NCI-H146 treated with DMSO at 0.1 percent for 48 hours (cell line): ENCODE measurements around the gene PISD.
"Not testable (repeated sequence)": the region's sequence is repeated elsewhere in the genome, so short reads cannot be mapped to it uniquely, and the experiment has no call there.

Experiments
- DNase-seq: peaks from one replicate; lab custom pipeline; 2025; ENCODE audit not compliant: unreplicated experiment; lab: John Stamatoyannopoulos, UW

PISD gene

DNA sequence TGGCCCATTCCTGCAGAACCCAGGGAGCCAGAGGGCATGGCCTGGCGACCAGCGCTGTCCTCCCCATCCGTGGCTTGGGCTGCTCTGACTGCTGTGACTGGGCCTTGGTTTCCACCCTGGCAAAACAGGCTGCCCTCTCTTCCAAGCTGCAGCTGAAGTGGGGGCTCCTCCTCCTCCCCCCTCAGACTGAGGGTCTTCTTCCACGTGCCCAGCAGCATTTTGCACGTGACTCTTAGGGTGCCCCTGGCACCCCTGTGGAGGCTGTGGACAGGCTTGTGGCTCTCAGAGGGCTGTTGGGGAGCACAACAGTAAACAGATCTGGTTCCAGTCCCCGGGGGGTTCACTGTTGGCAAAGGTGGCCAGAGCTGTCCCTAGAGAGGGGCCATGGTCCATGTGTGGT is 51.4 kb downstream of the PISD start:
- DNase-seq: no peak

DNA sequence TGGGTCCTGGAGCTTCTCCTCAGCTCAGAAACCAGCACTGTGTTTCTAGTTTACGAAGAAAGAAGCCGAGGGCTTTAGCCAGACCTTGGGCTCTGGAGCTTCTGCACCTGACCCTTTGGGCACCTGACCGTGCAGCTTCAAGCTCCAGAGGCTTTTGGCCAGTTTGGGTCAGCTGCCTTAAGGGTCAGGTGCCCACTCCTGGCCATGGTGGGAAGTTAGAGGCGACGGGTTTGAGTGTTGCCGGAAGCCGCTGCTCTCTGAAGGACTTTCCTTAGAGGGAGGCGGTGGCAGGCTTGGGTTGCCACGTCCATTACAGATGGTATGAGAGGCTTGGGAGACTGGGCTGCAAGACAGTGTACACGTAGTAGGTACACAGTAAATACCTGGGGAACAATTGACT is 52.3 kb downstream of the PISD start:
- DNase-seq: no peak

DNA sequence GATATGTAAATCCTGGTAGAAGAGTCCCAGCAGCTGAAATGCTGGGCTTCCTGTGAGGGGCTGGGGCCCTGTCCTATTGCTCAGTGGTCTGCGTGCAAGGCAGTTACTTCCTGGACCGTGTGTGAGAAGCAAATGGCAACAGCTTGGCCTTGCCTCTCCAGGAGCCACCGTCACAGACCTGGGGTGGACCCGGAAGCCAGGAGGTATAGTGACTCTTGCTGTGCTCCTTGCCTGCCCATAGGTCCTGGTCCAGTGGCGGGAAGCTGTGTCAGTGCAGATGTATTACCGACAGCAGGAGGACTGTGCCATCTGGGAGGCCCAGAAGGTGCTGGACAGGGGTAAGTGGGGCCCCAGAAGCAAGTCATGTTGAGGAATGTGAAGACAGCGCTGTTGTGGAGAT is 54.3 kb downstream of the PISD start:
- no peak for DNase-seq

DNA sequence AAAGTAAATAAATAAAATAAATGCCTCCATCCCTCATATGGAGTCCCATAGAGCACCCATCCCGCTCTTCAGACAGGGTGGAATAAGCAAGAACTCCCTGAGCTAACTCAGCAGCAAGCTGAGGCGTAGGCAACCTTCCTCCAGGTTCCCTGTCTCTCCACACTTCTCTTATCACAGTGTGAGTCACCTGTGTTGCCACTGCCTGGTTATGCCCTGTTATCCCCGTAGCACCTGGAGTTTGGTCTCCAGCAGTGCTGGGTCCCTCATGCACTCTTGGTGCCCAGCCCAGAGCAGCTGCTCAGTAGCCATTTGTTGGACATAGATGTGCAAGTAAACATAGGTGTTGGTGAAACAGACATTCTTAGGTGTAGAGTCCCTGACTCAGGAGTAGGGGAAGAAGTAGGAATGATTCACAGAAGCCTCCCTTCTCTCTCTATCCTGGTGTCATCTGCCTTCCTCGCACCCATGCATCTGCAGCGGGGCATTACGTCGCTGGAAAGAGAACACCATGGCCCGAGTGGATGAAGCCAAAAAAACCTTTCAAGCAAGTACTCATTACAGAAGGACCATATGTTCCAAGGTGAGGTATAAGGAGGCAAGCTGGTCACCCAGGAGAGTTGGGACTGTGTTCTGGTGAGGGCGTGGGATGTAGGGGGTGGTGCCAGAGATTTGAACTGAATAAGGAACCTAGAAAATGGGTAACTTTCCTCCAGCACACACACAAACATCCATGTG is 56.0 kb downstream of the PISD start:
- DNase-seq: no peak

DNA sequence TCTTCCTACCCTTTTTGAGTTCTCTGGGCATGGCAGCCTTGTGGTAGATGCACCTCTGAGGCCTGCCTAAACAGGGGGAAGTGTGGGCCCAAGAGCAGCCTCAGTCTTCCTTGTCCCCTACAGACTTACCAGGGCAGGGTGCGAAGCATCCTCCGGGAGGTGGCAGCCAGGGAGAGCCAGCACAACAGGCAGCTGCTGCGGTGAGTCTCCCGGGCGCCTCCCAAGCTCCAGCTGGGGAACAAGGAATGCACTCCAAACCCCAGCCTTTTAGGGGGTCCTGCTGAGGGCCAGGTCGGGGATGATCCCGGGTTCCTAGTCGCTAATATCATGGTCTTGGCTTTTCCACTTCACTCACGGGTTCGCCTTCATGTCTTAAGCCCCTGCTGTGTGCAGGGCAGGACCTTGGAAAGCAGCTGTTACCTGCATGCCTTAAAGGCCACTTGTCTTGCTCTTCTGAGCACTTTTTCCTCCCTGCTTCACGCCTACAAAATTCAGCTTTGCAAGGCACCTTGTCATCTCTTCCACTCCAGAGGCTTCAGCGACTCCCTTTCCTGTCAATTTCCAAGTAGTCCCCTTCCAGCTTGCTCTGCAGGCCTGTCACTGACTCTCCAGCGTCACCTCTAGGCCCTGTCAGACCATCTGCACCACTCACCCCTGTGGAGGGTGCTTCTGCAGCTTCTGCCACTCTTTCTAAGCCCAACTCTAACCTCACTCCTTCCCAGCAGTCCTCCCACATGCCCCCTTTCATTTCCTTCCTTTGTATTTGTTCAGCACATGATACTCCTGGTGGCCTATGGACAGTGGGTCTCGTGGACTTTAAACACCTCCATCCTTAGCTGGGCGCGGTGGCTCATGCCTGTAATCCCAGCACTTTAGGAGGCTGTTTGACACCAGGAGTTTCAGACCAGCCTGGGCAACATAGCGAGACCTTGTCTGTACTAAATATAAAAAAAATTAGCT is 57.0 kb downstream of the PISD start:
- no peak for DNase-seq

DNA sequence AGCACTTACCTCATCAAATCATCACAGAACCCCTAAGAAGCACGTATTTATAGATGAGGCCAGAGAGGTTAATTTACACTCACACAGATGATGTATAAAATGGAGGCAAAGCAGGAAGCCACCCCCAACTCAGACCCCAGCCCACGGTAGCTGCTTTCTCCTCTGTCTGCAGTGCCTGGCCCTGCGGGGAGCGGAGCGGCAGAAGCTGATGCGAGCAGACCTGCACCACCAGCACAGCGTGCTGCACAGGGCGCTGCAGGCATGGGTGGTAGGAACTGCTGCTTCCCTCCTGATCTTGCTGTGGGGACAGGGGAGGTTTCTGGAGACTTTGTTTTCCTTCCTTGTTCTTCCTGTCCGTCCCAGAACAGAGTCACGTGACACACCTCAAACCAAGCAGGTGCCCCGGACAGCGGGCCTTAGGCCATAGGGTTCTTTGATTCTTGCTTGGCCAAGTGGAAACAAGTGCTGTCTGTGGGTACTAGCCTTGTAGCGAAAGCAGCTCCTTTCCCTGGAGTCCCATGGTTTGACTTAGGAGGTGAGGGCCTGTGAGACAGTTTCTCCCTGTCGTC is 57.8 kb downstream of the PISD start:
- DNase-seq: no peak

DNA sequence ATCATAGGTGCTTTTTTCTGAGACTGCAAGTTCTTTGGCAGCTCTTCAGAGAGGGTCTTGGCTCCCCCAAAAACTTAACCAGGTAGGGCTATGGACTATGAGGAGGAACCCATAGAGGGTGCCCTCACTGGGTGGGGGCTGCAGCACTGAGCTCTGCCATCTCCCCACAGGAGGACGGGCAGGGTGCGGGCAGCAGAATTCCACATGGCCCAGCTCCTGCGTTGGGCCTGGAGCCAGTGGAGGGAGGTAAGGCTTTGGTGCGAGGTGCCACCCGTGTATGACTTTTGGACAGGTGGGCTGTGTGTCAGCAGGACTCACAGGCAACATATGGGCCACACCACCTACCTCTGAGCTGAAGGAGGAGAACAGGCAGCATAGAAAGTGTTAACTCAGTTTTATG is 58.4 kb downstream of the PISD start:
- no peak for DNase-seq

DNA sequence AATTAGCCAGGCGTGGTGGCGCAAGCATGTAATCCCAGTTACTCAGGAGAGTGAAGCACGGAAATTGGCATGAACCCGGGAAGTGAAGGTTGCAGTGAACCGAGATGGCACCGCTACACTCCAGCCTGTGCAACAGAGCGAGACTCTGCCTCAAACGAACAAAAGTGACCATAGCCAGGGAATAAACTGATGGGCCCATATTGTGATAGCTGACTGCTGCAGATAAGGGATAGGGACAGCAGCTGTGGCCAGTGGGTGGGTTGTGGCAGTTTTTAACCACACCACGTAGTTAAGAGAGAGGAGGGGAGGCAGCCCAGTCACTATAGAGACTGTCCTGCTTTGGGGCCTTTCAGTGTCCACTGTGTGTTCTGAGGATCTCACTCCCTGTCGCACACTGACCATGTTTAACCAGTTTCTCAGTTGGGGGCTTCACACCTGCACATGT is 58.9 kb downstream of the PISD start:
- DNase-seq: no peak

DNA sequence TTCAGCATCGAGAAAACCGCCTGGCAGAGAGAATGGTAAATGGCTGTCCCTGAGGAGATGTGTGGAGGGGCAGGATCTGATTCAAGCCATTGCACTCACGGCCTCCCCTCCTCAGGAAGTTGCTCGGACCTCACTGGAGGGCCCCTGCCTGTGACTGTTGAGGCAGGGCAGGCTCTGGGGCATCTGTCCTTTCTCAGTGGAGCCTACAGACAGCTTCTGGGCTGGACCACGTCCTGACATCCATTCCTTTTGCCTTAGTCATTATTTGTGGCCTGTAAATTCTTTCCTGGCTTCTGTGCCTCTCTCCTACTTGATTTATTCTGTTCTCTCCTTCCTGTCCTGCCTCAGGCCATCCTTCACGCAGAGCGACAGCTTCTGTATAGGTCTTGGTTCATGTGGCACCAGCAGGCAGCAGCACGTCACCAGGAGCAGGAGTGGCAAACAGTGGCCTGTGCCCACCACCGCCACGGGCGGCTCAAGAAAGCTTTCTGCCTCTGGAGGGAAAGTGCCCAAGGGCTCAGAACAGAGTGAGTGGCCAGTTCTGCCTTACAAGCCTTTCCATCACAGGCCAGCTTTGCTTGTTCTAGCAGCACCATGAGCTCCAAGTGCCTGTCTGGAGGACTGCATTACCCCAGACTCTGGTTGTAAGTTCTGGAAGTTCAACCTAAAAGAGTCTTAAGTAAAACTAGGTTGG is 59.6 kb downstream of the PISD start:
- no peak for DNase-seq

DNA sequence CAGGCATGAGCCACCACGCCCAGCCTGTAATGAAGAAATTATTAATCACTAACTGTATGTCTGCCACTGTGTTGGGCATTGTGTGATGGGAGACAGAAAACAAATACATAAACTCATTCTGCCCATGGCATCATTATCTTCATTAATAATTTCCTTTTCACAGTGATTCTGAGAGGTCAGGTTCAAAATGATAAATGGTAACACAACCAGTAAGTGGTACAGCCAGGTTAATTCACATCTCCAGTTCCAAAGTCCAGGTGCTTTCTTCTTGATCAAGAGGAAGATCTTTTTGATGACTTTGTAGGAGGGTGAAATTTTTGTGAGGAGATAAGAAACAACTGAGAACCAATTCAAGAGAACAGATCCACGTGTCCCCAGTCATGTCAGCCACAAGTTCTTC is 66.7 kb downstream of the PISD start:
- no peak for DNase-seq

DNA sequence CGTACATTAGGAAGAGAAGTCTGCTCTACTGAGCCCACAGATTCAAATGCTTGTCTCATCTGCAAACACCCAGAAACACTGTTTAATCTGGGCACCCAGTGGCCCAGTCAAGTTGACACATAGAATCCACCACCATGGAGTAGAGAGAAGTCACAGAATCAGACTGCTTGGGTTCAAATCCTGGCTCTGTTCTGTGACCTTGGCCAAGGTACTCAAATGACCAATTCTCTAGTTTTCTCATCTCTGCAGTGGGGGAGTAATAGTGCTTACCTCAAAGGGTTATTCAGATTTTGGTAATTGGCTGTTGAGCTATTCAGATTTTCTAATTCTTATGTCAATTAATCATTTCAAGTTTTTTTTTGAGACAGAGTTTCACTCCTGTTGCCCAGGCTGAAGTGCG is 71.9 kb downstream of the PISD start:
- DNase-seq: not testable (repeated sequence)

DNA sequence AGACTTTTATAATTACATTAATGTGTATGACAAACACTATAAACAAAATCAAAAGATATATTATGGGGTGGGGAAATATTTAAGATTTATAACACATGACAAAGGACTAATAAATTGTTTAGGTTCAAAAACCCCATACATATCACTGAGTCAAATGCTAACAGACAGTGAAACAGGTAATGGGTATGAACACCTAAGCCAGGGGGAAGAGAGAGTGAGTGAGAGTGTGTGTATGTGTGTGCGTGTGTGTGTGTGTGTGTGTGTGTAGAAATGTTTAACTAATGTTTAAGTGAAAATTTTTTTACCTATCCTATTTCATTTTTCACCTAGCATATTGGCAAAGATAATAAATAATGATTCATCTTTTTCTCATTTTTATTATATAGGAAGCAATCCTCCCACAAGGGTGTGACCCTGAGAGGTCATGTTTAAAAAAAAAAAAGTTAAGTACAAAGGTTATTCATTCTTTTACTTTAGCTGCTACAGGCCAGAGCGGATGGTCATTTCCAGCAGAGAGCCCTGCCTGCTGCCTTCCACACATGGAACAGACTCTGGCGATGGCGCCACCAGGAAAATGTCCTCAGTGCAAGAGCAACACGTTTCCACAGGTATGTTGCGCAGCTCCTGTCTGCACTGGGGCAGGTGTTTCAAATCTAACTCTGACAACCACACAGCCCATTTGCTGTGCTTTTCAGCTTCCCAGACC is 72.9 kb downstream of the PISD start:
- no peak for DNase-seq

DNA sequence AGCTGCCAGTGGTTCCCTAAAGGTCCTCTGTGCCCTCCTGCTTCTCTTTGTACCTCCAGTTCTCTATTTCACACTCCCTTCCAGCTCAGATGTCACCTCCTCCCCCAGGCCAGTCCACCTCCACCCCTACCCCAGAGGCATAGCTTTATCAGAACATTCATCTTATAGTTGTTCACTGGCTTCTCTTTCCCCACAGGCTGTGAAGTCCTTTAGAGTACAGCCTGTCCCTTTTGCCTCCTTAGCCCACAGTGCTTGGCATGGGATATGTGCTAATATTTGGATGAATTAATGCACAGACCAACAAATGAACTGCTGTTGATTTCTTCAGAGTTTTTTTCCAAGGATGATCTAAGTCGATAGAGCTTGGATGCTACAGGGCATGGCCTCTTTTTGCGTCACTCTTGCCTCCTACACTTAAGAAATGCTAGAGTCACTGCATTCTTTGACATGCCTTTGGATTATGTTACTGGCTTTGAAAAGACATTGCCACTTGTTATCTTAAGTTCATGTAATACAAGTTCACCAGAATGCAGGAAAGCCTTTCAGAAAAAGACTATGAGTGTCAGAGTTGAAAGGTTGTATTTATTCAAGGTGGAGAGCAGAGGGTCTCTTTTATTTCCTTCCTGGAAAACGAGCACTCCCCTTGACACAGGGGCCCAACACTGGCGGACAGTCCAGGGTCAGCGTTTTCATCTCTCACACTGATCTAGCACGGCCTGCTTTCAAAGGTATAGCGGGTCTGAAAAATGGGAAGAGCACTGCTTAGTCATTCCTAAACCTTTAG is 75.7 kb downstream of the PISD start:
- DNase-seq: no peak

DNA sequence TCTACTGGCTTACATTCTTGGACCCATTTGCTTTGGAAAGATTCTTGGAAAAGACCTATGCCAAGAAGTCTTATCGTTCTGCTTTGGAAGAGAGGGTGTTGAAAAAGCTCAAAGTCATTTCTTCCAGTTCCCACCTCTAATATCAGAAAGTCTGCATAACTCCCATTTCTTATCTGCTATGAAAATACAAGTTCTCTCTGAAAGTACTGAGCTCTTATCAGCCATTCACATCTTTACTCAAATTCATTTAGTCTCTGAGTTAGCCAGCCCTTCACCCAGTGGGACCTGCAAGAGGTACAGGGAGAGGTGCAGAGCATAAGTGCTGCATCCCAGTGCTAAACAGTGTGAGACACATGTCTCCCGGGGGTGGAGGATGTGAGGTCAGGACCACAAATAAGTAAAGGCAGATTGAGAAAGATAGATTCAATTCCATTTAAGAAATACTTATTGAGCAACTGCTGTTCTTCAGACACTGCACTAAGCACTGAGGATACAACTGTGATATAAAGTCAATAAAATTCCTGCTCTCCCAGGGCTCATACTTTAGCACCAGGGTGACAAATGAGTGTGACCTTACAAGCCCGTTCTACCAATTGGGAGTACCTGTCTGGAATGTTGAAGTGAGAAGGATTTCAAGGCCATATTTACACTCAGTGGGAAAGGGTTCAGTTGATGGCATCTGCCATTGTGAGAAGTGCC is 76.7 kb downstream of the PISD start:
- DNase-seq: no peak

DNA sequence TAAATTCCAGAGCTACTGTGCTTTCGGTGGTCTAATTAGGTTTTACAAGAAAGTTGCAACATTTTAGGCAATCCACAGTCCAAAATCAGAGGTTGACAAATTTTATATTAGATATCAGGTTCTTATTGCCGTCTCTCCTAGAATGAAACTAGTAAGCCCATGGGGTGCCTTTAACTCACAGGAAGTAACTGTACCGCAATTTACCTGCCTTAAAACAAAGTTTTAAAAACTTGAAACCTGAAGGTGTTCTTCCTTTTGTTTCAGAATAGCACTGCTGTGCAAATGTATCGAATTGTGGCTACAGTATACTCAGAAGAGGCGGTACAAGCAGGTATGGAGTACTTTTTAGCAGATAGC is 77.2 kb downstream of the PISD start:
- no peak for DNase-seq

DNA sequence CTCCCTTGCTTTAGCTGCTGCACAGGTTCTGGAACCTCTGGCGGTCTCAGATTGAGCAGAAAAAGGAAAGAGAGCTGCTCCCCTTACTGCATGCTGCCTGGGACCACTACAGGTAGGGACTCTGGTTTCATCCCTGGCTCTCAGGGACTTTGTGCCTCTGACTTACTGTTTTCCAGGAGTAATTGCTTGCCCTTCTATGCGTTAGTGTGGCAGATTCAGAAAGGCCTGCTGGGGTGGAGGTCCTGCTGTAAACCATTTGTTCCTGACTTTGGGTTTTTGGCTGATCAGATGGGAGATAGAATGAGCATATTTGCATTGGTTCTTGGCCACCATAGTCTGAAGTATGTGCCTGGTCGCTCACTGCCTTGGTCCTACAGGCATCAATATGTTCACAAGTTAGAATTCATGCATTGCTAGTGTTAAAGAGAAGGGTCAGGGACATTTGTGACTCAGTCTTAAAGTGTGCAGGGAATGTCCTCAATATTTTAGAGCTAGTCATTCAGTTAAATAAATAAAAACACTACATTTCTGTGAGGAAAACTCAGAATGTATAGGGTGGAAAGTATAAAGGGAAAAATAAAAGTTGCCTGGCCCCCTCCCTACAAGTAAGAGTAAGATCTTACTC is 78.0 kb downstream of the PISD start:
- no peak for DNase-seq

DNA sequence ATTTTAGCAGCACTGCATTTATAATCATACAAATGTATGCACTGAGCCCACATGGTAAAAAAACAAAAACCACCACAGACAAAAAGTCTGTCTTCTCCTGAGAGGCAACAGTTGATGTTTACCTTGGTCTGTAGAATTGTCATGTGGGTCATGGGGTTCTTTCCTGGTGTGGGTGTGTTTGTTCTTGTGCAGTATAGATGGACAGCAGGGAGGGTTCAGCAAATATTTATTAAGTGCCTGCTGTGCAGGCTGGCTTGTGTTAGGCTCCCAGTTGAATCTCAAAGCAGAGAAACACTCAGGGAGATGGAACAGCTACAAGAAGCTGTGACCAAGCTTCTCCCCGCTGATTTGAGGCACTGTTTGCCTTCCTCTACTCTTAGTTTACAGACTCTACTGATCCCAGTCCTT is 82.2 kb downstream of the PISD start:
- peak; percentile 96 for DNase-seq

DNA sequence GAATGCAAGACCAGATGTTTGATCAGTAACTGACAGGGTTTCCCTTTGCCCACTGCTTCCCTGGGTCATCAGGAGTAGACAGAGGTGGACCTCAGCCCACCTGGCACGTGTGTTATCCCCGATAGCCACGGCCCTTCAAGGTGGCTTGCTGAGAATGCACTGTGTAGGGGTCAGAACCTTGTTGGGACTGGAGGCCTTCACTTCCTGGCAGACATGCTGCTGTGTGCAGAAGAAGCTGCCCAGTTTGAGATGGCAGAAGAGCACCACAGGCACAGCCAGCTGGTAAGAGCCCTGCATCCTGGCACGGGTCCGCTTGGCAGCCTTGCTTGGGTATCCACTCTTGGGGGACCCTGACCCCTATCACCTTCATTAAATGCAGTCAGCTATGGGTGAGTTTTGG is 83.8 kb downstream of the PISD start:
- no peak for DNase-seq

DNA sequence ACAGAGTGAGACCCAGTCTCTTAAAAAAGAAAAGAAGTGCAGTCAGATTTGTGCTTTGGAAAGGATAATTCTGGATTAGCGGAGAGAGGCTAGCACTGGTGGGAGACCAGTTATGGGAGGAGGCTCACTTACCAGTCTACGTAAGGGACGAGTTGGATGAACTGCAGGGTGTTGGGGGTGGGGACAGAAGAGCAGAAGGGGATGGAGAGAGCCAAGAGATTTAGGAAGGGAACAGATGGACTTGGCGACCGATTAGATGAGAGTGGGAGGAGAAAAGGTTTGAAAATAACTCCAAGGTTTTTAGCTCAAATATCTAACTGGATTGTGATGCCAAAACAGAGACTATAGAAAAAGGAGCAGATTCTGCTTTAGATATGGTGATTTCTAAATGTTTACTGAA is 84.3 kb downstream of the PISD start:
- DNase-seq: no peak
